Testis (tissue), 3 donors: ENCODE measurements around the gene CEP55. TPM values are rescaled to one million over a fixed set of nuclear protein-coding genes. Genes with fewer than 3 reads are reported as not detected.

Experiments used
- DNase-seq: peaks from one replicate; pipeline ENCODE4 v3.0.0-alpha.2; 2019
- H3K27ac ChIP-seq, 2 donors: fragments of 200-600 bp; sonication (generic); one replicate each; pipeline ENCODE4 v1.5.1; 2019
- H3K27me3 ChIP-seq: fragments of 200-600 bp; sonication (generic); one replicate; pipeline ENCODE4 v1.5.1; 2019
- H3K36me3 ChIP-seq: fragments of 200-600 bp; sonication (generic); one replicate; pipeline ENCODE4 v1.5.1; 2017; ENCODE audit warnings: low read depth; ENCODE audit errors: missing control alignments
- H3K4me1 ChIP-seq: fragments of 200-600 bp; sonication (generic); one replicate; pipeline ENCODE4 v1.5.1; 2019
- H3K4me3 ChIP-seq, 2 donors: fragments of 200-600 bp; sonication (generic); one replicate each; pipeline ENCODE4 v1.5.1; 2017 to 2019
- H3K9me3 ChIP-seq: fragments of 200-600 bp; sonication (generic); one replicate; pipeline ENCODE4 v1.5.1; 2017
- POLR2A ChIP-seq: fragments of 450-650 bp; IDR thresholded peaks from one replicate; pipeline ENCODE4 v1.6.1; 2017; ENCODE audit warnings: antibody characterized with exemption, mild to moderate bottlenecking, moderate library complexity
- WGBS, 2 donors: methylation state at CpG; one replicate each; pipeline ENCODE4 v1.1.5; 2018; 5-methylcytosine and 5-hydroxymethylcytosine counted together
- intact Hi-C: fragments of 100-400 bp; cut with DNase I; formaldehyde crosslinking; loops from one replicate; pipeline ENCODE4 v1.15.1; 2023; ENCODE audit warnings: low total_unique reads
- polyA plus RNA-seq: library from polyadenylated mRNA; stranded (reverse); fragments of 350-450 nt; fragmentation: Illumina TruSeq; extraction: RNeasy Lipid Tissue Mini Kit (QIAGEN cat#74804); gene quantifications from one replicate; pipeline ENCODE4 v1.2.3, GENCODE V29; 2014; ENCODE audit warnings: low read depth, low replicate concordance; ENCODE audit not compliant: insufficient read depth
- total RNA-seq, 2 donors: library from RNA; depleted of rRNA; stranded (reverse); fragments of >200 nt; gene quantifications; one replicate each; pipeline ENCODE4 v1.2.3, GENCODE V29; 2016
- TF ChIP-seq, protein P1 (sequence below), 3 experiments: fragments of 450-650 bp in 2 of 3; fragments of 200-600 bp in 1 of 3; sonication (generic) in 1 of 3; IDR thresholded peaks; one replicate each; pipeline ENCODE4 v1.5.1; 2016 to 2019; ENCODE audit warnings: antibody characterized with exemption in 3 of 3, mild to moderate bottlenecking in 2 of 3, moderate library complexity in 1 of 3

CEP55 gene
- total and polyA plus RNA-seq, 3 donors from 2014 or later: 14.1 to 28.1 (median 15.5) TPM

DNA sequence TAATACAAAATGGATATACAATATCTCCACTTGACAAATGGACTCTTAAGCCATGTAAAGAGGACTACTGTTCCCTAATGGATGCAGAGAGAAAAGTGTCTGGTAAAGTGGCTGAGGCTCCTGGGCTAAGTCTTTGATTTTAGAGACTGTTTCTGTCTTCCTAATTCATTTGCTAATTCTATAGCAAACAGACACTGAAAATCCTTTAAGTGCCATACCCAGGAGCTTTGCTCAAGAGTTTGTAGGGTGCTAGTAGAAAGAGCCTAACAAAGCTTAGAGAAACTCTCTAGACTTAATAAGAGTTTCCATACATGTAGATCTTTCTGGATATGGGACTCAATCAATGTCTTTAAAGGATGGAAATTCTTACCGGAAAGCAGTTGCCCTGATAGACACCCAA is 16.7 kb downstream of the CEP55 start:
- H3K4me3 ChIP-seq: no peak overlapping the region
- H3K27ac ChIP-seq: no peak overlapping the region
- no peaks in the 10 kb centered on the region for H3K36me3 ChIP-seq
- intact Hi-C loops: no loop called here
- H3K27me3 ChIP-seq: no peaks in the 10 kb centered on the region
- TF ChIP-seq POLR2A: no peak
- TF ChIP-seq, protein P1, sequence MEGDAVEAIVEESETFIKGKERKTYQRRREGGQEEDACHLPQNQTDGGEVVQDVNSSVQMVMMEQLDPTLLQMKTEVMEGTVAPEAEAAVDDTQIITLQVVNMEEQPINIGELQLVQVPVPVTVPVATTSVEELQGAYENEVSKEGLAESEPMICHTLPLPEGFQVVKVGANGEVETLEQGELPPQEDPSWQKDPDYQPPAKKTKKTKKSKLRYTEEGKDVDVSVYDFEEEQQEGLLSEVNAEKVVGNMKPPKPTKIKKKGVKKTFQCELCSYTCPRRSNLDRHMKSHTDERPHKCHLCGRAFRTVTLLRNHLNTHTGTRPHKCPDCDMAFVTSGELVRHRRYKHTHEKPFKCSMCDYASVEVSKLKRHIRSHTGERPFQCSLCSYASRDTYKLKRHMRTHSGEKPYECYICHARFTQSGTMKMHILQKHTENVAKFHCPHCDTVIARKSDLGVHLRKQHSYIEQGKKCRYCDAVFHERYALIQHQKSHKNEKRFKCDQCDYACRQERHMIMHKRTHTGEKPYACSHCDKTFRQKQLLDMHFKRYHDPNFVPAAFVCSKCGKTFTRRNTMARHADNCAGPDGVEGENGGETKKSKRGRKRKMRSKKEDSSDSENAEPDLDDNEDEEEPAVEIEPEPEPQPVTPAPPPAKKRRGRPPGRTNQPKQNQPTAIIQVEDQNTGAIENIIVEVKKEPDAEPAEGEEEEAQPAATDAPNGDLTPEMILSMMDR (IDR thresholded peaks at IDR 0.05): no peak
- no peaks in the 10 kb centered on the region for H3K9me3 ChIP-seq
- WGBS, 2 donors: 6 to 52% methylated on average over 1 of the region's 1 CpG
- no peak for DNase-seq
- no peaks in the 10 kb centered on the region for H3K4me1 ChIP-seq

GRCh38 chr10:93514521-93514920 is 18.1 kb downstream of the CEP55 start:
- intact Hi-C loops: no loop called here
- Histone ChIP-seq H3K27ac (peak overlapping the region in 1 of 2 donors; percentile 30), H3K4me1 (no peaks in the 10 kb centered on the region), H3K9me3 (no peaks in the 10 kb centered on the region), H3K27me3 (no peaks in the 10 kb centered on the region), H3K36me3 (no peaks in the 10 kb centered on the region), H3K4me3 (no peak overlapping the region)
- no peak for DNase-seq
- TF ChIP-seq POLR2A: no peak
- TF ChIP-seq, protein P1 (IDR thresholded peaks at IDR 0.05): no peak
- 80 to 88% methylated on average over 4 of the region's 4 CpGs for WGBS, 2 donors

DNA sequence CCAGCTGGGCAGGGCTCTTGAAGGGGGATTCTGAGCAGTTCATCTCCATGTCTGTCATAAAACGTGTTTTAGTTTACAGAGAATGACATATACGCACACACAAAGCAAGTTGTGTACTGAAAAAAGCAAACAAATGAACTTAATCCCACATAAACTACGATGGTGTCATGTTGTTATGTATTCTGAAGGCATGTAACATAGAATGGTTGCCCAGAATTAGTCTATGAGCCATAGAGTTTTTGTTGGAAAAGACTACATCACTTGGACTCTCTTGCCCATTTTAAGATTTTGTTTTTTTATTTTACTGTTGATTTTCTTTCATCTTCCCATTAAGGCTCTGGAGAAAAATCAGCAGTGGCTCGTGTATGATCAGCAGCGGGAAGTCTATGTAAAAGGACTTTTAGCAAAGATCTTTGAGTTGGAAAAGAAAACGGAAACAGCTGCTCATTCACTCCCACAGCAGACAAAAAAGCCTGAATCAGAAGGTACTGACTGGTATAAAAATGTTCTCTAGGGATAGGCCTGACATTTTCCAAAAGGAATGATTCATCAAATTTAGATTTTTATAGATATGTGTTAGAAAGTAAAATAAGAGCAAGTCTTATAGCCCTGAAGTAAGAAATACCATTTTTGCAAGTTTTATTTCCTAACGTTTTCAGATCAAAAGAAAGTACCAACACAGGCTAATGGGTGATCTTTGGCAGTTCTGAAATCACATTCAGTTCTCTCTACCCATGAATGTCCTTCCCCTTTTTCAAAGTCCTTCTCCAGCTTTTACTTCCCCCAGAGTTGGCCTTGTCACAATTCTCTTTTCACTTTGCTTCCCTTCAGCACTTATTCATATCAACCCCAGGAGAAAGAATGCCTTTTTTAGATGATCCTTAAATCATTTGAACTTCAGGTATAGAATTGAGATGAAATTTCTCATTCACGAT is 18.9 kb downstream of the CEP55 start:
- Histone ChIP-seq H3K36me3 (no peaks in the 10 kb centered on the region), H3K27me3 (no peaks in the 10 kb centered on the region), H3K4me3 (no peak overlapping the region), H3K27ac (peak overlapping the region in 1 of 2 donors; percentile 30), H3K9me3 (no peaks in the 10 kb centered on the region), H3K4me1 (no peaks in the 10 kb centered on the region)
- DNase-seq: no peak
- intact Hi-C loops: no loop called here
- WGBS, 2 donors: 63 to 68% methylated on average over 8 of the region's 8 CpGs
- no peak for TF ChIP-seq POLR2A
- TF ChIP-seq, protein P1 (IDR thresholded peaks at IDR 0.05): no peak

- 92 to 98% methylated on average over 1 of the region's 1 CpG for WGBS, 2 donors
- Histone ChIP-seq H3K4me1 (no peaks in the 10 kb centered on the region), H3K27ac (peak overlapping the region in 1 of 2 donors; percentile 30), H3K9me3 (no peaks in the 10 kb centered on the region), H3K4me3 (no peak overlapping the region), H3K27me3 (no peaks in the 10 kb centered on the region), H3K36me3 (no peaks in the 10 kb centered on the region)
- intact Hi-C loops: no loop called here
- no peak for DNase-seq
- no peak for TF ChIP-seq POLR2A
- TF ChIP-seq, protein P1 (IDR thresholded peaks at IDR 0.05): no peak
Measured at GRCh38 chr10:93516006-93516380, 19.6 kb downstream of the CEP55 start.
